Germinal center (tissue), 1 donor: Measurements from ENCODE around the gene SNAP47.

Source experiments
- DNase-seq: peaks from one replicate; pipeline ENCODE4 v3.0.0; 2012; ENCODE audit warnings: mixed read lengths, low spot score

Gene SNAP47

GRCh38 chr1:227768640-227769039, 33.4 kb downstream of the SNAP47 start:
- DNase-seq: no peak

- DNase-seq: no peak
Measured at GRCh38 chr1:227769047-227769935, 34.1 kb downstream of the SNAP47 start.

GRCh38 chr1:227769936-227770494, 34.8 kb downstream of the SNAP47 start:
- no peak for DNase-seq

- DNase-seq: no peak
Measured at GRCh38 chr1:227770812-227771211, 35.6 kb downstream of the SNAP47 start.

GRCh38 chr1:227771326-227771725, 36.1 kb downstream of the SNAP47 start:
- DNase-seq: no peak

- no peak for DNase-seq
Measured at GRCh38 chr1:227771771-227772170, 36.5 kb downstream of the SNAP47 start.

GRCh38 chr1:227773558-227773957, 38.3 kb downstream of the SNAP47 start:
- no peak for DNase-seq

- no peak for DNase-seq
Measured at GRCh38 chr1:227774051-227774731, 39.0 kb downstream of the SNAP47 start.

- DNase-seq: no peak
Measured at GRCh38 chr1:227774821-227775661, 39.8 kb downstream of the SNAP47 start.

- DNase-seq: no peak
Measured at GRCh38 chr1:227775841-227776240, 40.6 kb downstream of the SNAP47 start.

GRCh38 chr1:227776331-227776771, 41.1 kb downstream of the SNAP47 start:
- no peak for DNase-seq

GRCh38 chr1:227777156-227777555, 41.9 kb downstream of the SNAP47 start:
- DNase-seq: no peak

- no peak for DNase-seq
Measured at GRCh38 chr1:227777646-227778045, 42.4 kb downstream of the SNAP47 start.

- DNase-seq: no peak
Measured at GRCh38 chr1:227778401-227778947, 43.2 kb downstream of the SNAP47 start.

- DNase-seq: no peak
Measured at GRCh38 chr1:227779021-227779441, 43.8 kb downstream of the SNAP47 start.

GRCh38 chr1:227779685-227780084, 44.5 kb downstream of the SNAP47 start:
- no peak for DNase-seq

- no peak for DNase-seq
Measured at GRCh38 chr1:227780101-227781044, 45.1 kb downstream of the SNAP47 start.

- DNase-seq: no peak
Measured at GRCh38 chr1:227781314-227781930, 46.2 kb downstream of the SNAP47 start.

GRCh38 chr1:227782226-227782625, 47.0 kb downstream of the SNAP47 start:
- no peak for DNase-seq
